ENCODE measurements around the gene ASCL2.

ASCL2 gene

DNA sequence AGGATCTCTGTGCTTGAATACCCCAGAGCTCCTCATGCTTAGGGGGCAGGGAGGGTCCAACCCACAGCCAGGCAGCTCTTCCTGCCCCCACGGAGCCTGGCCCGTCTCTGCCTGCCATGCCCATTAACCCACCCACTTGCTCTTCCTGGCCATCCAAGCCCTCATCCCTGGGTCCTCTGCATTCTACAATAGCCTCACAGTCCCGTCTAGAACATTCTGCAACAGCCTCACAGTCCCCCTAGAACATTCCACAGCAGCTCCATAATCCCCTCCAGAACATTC, 46.5 kb upstream of the ASCL2 start:
- Histone ChIP-seq H3K4me3 (ENCODE audit: low read depth, low read length) (no peak overlapping the region), H3K27me3 (ENCODE audit: insufficient read depth, low read depth, severe bottlenecking) (peaks cover 22% of the 10 kb centered on the region), H3K36me3 (no peaks in the 10 kb centered on the region), H3K9me3 (ENCODE audit: severe bottlenecking) (no peaks in the 10 kb centered on the region), H3K27ac (no peak overlapping the region)
- DNase-seq, result no peak
- TF ChIP-seq, protein P1, sequence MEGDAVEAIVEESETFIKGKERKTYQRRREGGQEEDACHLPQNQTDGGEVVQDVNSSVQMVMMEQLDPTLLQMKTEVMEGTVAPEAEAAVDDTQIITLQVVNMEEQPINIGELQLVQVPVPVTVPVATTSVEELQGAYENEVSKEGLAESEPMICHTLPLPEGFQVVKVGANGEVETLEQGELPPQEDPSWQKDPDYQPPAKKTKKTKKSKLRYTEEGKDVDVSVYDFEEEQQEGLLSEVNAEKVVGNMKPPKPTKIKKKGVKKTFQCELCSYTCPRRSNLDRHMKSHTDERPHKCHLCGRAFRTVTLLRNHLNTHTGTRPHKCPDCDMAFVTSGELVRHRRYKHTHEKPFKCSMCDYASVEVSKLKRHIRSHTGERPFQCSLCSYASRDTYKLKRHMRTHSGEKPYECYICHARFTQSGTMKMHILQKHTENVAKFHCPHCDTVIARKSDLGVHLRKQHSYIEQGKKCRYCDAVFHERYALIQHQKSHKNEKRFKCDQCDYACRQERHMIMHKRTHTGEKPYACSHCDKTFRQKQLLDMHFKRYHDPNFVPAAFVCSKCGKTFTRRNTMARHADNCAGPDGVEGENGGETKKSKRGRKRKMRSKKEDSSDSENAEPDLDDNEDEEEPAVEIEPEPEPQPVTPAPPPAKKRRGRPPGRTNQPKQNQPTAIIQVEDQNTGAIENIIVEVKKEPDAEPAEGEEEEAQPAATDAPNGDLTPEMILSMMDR (IDR thresholded peaks at IDR 0.05; ENCODE audit: low read depth, low read length), result no peak

DNA sequence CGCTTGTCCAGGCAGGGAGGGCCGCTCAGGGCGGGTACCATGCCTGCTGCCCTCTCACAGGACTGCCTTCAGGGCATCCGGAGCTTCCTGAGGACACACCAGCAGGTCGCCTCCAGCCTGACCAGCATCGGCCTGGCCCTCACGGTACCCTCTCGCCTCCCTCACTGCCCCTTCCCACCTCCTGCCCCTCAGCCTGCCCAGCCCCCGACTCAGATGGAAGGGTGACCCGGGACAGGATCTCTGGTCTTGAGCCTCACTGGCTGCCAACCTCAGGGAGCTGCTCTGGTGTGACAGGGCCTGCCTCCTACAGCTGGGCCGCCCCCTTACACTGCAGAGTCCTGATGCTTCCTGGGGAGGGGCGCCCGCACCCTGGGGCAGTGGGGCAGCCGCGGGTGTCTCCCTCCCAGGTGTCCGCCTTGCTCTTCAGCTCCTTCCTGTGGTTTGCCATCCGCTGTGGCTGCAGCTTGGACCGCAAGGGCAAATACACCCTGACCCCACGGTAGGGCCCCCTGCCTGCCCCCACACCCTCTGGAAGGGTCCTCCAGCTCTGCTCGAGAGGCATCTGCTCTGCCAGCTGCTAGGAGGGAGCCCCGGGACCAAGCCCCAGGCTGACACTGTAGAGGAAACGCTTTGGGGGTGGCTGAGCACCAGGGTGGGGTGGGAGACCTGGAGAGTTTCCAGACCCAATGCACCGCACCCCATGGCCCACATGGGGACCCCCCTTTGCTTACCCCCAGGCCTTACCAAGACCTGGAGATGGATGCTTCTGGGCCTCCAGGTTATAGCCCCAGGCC, 46.0 kb upstream of the ASCL2 start:
- no peak for DNase-seq
- H3K27ac ChIP-seq, result no peak overlapping the region
- peaks cover 25% of the 10 kb centered on the region for H3K27me3 ChIP-seq (ENCODE audit: insufficient read depth, low read depth, severe bottlenecking)
- H3K9me3 ChIP-seq (ENCODE audit: severe bottlenecking), result no peaks in the 10 kb centered on the region
- H3K36me3 ChIP-seq, result no peaks in the 10 kb centered on the region
- TF ChIP-seq, protein P1 (IDR thresholded peaks at IDR 0.05; ENCODE audit: low read depth, low read length), result no peak
- H3K4me3 ChIP-seq (ENCODE audit: low read depth, low read length), result no peak overlapping the region

DNA sequence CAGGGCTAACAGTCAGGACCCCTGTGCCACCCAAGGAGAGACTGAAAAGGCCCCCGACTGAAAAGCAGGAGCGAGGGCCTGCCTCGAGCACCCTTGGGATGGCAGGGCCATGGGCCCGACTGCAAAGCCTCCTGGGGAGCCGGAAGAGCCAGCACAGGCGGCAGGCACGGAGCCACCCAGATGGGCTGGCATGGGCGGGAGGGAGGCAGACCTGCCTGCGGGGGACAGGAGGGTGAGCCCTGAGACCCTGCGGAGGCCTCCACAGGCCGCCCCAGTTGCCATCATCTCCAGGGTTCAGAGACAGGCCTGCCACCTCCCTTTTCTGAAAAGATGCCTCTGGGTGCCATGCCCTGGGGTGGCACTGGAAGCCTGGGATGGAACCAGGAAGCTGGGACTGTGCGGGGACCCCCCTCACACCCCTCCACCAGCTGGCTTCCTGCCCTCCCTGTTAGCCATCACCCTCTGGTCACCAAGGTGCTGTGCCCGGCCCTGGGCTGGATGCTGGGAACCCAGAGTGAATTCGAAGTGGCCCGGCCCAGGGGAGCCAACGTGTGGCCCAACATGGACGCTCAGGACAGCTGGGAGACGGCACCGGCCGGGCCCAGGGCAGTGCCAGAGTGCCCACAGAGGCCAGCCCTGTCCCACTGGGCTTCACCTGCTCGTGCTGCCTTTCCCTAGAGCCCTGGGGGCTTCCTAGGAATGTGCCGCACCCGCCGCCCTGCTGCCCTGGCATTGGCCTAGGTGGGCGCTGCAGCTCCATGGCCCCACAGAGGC, 45.2 kb upstream of the ASCL2 start:
- TF ChIP-seq, protein P1 (IDR thresholded peaks at IDR 0.05; ENCODE audit: low read depth, low read length), result no peak

DNA sequence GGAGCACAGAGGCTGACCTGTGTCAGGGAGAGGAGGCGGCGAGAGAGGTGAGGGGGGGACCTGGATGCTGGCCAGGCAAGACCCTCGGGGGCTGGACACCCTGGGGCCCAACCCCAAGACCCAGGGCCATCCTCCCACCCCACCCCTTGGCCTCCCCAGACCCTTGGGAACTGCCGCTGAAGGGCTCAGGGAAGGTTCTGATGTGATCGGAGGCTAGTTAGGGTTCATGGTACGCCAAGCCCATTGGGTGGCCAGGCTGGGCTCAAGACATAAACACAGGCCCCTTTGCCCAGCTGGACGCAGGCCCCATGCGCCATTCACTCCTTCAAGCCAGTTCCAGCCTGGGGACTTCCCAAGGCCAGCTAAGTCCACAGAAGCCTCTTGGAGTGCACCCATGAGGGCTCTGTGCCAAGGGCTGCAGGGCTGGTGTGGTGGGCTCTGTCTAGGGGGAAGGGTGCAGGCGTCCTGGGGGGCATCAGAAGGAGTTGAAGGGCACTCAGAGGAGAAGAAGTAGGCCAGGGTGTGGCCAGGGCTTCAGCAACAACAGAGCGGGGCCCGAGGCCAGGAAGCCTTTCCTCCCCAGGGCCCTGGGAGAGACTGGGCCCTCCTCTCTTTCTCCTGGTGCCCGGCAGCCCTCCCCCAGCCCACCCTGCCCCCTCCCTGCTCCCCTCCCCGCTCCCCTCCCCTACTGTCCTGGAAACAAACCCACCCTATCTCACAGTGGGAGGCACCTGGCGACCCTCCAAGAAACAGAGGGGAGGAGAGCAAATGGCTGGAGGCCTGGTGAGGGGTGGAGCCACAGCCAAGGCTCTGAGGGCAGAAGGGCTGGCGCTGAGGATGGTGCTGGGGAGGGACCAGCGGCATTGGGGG, 44.4 kb upstream of the ASCL2 start:
- TF ChIP-seq, protein P1 (IDR thresholded peaks at IDR 0.05; ENCODE audit: low read depth, low read length), result no peak
- no peak for DNase-seq
- no peaks in the 10 kb centered on the region for H3K9me3 ChIP-seq (ENCODE audit: severe bottlenecking)
- no peaks in the 10 kb centered on the region for H3K36me3 ChIP-seq
- H3K27me3 ChIP-seq (ENCODE audit: insufficient read depth, low read depth, severe bottlenecking), result peaks cover 19% of the 10 kb centered on the region
- H3K4me3 ChIP-seq (ENCODE audit: low read depth, low read length), result no peak overlapping the region
- no peak overlapping the region for H3K27ac ChIP-seq

More for the DNA sequence above, 45.2 kb upstream of the ASCL2 start:
- no peak for DNase-seq
- H3K9me3 ChIP-seq (ENCODE audit: severe bottlenecking), result no peaks in the 10 kb centered on the region
- H3K27ac ChIP-seq, result no peak overlapping the region
- no peaks in the 10 kb centered on the region for H3K36me3 ChIP-seq
- H3K27me3 ChIP-seq (ENCODE audit: insufficient read depth, low read depth, severe bottlenecking), result peaks cover 21% of the 10 kb centered on the region
- H3K4me3 ChIP-seq (ENCODE audit: low read depth, low read length), result no peak overlapping the region

DNA sequence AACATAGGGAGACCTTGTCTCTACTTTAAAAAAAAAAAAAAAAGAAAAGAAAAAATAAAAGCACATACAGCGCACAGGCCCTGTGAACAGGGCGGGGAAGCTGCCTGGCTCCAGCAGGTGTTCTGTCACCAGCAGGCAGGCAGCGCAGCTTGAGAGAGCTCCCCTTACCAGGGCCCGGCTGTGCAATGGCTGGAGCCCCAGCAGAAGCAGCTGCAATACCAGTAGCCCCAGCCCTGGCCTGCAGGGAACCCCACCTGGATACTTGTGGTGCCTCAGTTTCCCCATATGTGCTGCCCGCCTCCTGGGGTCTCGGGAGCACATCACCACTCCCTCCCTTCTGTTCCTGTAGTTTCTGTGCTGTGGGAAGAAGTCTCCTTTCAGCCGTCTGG, 43.7 kb upstream of the ASCL2 start:
- TF ChIP-seq, protein P1 (IDR thresholded peaks at IDR 0.05; ENCODE audit: low read depth, low read length), result no peak
- DNase-seq, result no peak
- H3K9me3 ChIP-seq (ENCODE audit: severe bottlenecking), result no peaks in the 10 kb centered on the region
- H3K27me3 ChIP-seq (ENCODE audit: insufficient read depth, low read depth, severe bottlenecking), result peaks cover 17% of the 10 kb centered on the region
- H3K27ac ChIP-seq, result no peak overlapping the region
- H3K36me3 ChIP-seq, result no peaks in the 10 kb centered on the region
- H3K4me3 ChIP-seq (ENCODE audit: low read depth, low read length), result no peak overlapping the region
